ENCODE measurements around the gene ADSS1. TPM values are rescaled to one million over a fixed set of nuclear protein-coding genes. Genes with fewer than 3 reads are reported as not detected.

Gene ADSS1
- total RNA-seq, 1 donor = 4.8 TPM

DNA sequence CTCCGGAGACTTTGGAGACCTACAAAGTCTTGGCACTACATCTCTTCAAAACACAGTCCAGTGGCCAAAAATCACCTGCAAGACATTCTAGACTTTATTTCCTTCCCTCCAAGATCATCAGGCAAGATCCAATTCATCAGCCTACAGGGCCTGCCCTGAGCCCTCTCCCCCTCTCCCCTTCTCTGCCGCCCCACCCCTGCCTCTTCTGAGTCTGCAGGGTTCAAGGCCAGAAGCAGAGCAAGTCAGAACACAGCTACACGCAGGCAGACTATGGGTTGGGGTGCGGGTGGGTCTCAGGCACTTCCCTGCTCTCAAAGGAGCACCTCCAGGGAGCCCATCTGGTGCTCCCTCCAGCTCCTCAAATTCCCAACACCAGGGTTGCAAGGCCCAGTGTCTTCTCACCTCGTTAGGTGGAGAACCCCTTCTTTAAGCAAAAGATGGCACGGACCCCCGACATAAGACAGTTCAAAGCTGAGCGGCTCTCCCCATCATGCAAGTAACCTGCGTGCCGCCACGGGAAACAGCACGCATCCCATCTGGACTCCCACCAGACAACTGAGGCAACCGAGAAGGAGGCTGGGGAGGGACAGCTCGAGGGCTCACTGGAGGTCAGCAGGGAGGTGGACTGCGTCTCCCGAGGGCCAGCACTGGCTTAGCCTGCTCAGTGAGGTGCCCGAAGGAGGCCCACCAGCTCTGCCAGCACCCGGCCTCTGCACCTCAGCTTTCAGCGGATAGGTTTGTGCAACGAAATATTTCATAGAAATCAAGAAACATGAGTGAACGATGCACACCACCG lies 40.2 kb upstream of the ADSS1 start:
- TF ChIP-seq, protein P1, sequence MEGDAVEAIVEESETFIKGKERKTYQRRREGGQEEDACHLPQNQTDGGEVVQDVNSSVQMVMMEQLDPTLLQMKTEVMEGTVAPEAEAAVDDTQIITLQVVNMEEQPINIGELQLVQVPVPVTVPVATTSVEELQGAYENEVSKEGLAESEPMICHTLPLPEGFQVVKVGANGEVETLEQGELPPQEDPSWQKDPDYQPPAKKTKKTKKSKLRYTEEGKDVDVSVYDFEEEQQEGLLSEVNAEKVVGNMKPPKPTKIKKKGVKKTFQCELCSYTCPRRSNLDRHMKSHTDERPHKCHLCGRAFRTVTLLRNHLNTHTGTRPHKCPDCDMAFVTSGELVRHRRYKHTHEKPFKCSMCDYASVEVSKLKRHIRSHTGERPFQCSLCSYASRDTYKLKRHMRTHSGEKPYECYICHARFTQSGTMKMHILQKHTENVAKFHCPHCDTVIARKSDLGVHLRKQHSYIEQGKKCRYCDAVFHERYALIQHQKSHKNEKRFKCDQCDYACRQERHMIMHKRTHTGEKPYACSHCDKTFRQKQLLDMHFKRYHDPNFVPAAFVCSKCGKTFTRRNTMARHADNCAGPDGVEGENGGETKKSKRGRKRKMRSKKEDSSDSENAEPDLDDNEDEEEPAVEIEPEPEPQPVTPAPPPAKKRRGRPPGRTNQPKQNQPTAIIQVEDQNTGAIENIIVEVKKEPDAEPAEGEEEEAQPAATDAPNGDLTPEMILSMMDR (IDR thresholded peaks at IDR 0.05; ENCODE audit: insufficient read depth, low read length) = no peak
- DNase-seq (ENCODE audit: low read depth) = no peak
- no peak overlapping the region for H3K4me3 ChIP-seq (ENCODE audit: low read depth, low read length)

DNA sequence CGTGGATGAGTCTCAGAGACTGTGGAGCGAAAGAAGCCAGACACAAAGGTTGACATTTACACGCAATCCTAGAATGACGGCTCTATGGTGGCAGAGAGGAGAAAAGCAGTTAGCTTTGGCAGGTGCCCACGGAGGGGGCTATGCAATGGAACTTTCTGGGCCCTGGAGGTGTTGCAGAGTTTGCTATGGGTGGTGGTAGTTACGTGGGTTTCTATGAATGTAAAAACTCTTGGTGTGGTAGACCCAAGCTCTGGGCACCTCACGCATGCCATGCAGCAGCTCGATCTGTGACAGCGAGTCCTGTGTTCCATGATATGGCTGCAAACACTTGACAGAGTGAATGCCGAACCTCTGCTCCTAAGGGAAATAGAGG lies 39.6 kb upstream of the ADSS1 start:
- no peak for DNase-seq (ENCODE audit: low read depth)
- TF ChIP-seq, protein P1 (IDR thresholded peaks at IDR 0.05; ENCODE audit: insufficient read depth, low read length) = no peak
- no peak overlapping the region for H3K4me3 ChIP-seq (ENCODE audit: low read depth, low read length)

DNA sequence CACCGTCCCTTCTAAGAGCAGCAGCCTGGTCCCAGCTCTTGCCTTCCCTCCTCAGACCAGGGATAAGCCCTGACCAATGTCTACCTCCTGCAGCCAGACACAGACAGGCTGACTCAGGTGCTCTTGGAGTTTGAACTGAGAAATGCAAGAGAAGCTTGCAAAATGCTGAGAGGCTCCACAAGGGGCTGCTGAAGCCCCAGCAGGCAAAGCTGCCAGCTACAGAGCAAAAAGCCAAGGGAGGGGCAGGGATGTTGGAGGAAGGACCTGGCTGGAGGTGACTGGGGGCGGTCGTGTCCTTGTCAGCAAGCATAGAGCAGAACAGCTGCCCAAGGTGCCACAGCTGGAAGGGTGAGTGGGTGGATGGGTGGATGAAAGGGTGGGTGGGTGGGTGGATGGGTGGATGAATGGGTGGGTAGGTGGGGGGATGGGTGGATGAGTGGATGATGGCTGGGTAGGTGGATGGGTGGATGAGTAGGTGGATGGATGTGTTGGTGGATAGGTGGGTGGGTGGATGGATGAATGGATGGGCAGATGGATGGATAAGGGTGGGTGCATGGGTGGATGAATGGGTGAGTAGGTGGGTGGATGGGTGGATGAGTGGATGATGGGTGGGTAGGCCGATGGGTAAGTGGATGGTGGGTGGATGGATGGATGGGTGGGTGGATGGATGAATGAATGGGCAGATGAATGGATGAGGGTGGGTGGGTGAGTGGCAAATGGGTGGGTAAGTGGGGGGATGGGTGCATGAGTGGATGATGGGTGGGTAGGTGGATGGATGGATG lies 38.6 kb upstream of the ADSS1 start:
- H3K4me3 ChIP-seq (ENCODE audit: low read depth, low read length) = no peak overlapping the region
- TF ChIP-seq, protein P1 (IDR thresholded peaks at IDR 0.05; ENCODE audit: insufficient read depth, low read length) = no peak
- DNase-seq (ENCODE audit: low read depth) = no peak

DNA sequence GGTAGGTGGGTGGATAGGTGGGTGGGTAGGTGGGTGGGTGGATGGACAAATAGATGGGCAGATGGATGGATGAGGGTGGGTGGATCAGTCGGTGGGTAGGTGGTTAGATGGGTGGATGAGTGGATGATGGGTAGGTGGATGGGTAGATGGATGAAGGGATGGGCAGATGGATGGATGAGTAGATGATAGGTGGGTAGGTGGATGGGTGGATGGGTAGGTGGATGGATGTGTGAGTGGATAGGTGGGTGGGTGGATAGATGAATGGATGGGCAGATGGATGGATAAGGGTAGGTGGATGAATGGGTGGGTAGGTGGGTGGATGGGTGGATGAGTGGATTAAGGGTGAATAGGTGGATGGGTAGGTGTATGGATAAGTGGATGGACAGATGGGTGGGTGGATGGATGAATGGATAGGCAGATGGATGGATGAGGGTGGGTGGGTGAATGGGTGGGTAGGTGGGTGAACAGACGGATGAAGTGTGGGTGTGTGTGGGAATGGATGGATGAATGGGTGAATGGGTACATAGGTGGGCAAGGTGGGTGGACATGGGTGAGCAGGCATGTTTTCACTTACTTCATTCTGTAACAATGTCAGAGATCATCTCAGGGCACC lies 37.9 kb upstream of the ADSS1 start:
- DNase-seq (ENCODE audit: low read depth) = no peak
- TF ChIP-seq, protein P1 (IDR thresholded peaks at IDR 0.05; ENCODE audit: insufficient read depth, low read length) = no peak
- no peak overlapping the region for H3K4me3 ChIP-seq (ENCODE audit: low read depth, low read length)

DNA sequence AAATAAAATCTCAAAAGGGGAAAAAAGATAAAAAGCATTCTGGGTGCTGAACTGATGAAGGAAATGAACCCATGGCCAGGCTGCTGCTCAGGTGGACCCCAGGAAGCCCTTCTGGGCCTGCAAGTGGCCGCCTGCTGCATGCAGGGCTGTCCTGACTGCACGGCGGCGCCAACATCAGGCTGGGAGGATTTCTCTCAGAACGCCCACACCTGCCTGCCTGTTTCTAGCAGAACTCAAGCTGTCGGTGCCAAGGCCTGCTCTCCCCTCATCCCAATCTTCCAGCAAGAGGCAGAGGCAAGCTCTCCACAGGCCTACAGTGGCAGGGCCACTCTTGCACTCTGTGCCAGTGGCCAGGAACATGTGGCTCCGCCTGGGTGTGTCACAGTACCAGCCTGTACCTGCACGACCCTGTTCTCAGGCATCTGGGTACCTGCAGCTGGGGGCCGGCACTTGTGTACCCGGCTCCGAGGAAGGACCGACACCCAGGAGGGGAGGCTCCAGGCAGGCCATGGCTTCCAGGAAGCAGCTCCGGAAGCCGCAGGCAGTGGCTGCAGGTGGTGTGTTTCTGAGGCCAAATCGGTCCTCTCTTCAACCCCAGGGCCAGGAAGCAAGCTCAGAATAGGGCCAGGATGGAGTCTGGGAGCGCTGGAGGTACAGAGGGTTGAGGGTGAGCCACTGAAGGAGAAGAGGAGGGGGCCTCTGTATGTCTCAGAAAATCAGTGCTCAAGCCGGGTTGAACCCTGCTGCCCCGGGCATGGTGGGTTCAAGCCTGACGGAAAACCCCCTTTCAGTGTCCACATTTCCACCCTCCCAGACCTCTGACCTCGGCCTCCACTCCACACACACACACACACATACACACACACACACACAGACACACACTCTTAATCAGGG lies 37.2 kb upstream of the ADSS1 start:
- TF ChIP-seq, protein P1 (IDR thresholded peaks at IDR 0.05; ENCODE audit: insufficient read depth, low read length) = no peak
- no peak overlapping the region for H3K4me3 ChIP-seq (ENCODE audit: low read depth, low read length)
- no peak for DNase-seq (ENCODE audit: low read depth)

Measured in fibroblast of the aortic adventitia (primary cell).